NCI-H2227 treated with DMSO at 0.1 percent for 48 hours (cell line): ENCODE data around the gene ELFN2.
"Not testable (repeated sequence)": the region's sequence is repeated elsewhere in the genome, so short reads cannot be mapped to it uniquely, and the experiment has no call there.

Experiments
- DNase-seq: peaks from one replicate; lab custom pipeline; 2025; lab: John Stamatoyannopoulos, UW

Gene ELFN2

DNA sequence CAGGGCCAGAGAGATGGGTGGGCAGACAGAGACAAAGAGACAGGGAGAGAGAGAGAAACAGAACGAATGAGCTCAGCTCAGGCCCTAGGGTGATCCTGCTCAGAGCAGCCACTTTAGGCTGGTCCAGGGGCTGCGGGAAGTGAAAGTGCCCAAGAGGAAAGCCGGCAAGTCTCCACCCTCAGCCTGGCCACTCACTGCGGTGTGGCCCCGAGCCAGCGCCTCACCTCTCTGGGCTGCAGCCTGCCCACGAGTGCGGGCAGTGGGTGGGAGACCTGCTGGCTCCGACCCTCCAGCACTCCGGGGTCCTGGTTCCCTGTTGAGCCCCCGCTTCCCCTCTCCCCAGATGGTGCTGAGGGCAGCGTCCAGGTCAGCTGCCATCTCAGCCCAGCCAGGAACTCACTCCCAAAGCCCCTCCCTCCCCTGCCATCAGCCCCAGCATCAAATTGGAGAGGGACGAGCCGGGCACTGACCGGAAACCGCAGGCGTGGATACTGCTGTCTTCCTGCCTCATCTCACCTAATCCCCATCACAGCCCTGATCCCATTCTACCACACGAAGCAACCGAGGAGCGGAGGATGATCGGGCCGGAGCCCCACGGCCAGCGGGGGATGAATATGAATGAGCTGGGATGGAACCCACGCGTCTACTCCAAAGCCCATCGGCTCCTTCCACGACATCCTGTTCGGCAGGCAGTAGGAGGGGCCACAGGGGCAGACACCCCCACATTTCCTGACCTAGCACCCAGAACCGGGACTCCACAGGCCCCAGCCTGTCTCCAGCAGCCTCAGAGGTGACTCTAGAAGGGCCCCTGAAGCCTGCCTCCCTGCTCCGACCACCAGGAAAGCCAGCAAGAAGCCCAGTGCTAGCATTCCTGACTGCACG, 16.9 kb downstream of the ELFN2 start:
- no peak for DNase-seq

- no peak for DNase-seq
These were observed 17.7 kb downstream of the ELFN2 start for GRCh38 chr22:37409459-37410050.

GRCh38 chr22:37409031-37409430, 18.2 kb downstream of the ELFN2 start:
- no peak for DNase-seq

DNA sequence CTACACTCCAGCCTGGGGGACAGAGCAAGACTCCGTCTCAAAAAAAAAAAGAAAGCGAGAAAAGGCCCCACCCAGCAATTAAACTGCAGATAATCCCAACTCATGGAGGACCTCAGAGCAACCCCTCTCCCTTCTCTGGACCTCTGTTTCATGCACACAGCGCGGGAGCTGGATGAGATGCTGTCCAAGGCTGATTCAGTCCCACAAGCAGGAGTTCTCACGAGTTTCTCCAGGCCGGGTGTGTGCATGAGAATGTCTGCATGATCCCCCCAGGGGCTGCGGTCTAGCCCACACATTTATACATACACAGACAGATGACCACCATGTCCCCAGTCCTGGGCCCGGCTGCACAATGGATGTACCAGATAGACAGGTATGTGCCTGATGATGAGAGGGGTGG, 19.4 kb downstream of the ELFN2 start:
- DNase-seq = no peak

DNA sequence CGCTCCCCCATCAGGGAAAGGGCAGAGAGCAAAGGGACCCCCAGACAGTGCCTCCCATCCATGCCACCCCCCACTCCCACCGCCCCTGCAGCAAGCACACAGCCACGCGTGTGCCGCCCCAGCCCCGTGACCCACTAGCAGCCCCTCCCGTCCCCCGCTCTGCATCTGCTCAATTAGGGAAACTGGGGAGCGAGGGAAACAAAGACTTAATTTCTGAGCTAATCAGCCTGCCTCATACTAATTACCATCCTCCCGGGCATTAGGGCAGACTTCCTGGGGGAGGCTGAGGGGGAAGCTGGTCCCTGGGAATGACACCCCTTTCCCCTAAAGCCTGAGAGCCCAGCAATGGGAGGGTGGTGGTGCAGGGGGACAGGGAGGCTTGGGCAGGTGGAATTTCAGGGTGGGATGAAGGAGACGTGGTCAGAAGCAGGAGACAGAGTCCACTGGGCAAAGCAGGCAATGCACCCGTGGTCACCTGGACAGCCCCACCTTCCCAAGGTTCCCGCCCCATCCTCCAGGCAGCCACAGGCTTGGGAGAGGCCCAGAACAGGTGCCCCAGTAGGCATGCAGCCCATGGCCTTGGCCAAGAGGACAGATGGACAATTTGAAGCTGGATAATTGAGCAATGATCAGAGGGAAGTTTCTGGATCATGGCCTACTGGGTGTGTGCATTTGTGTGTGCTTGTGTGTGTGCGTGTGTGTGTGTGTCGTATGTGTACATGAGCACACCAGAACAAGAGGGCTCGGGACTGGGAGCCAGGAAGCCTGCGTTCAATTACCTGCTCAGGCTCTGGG, 20.6 kb downstream of the ELFN2 start:
- DNase-seq = no peak

DNA sequence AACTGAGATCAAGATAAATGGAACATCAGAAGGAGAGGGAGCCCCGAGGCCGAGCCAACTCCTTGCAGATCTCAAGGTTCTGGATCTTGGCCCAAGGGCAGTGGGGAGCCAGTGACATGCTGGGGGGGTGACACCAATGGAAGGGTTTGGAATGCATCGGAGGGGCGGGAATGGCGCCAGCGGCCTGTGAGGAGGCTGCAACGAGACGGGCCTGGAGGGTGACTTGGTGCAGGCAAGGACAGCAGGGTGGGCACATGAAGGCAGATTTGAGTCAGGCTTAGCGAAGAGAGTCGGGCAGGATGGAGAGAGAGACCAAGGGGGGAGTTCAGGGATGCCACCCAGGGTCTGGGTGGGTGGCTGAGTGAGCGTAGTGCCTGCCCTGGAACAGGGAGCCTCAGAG, 23.2 kb downstream of the ELFN2 start:
- no peak for DNase-seq

- no peak for DNase-seq
These were observed 23.9 kb downstream of the ELFN2 start for GRCh38 chr22:37403267-37403960.

GRCh38 chr22:37402184-37402506, 25.1 kb downstream of the ELFN2 start:
- no peak for DNase-seq

GRCh38 chr22:37401401-37402183, 25.7 kb downstream of the ELFN2 start:
- no peak for DNase-seq

- DNase-seq = no peak
These were observed 26.6 kb downstream of the ELFN2 start for GRCh38 chr22:37400719-37401118.

GRCh38 chr22:37399457-37399856, 27.8 kb downstream of the ELFN2 start:
- not testable (repeated sequence) for DNase-seq

DNA sequence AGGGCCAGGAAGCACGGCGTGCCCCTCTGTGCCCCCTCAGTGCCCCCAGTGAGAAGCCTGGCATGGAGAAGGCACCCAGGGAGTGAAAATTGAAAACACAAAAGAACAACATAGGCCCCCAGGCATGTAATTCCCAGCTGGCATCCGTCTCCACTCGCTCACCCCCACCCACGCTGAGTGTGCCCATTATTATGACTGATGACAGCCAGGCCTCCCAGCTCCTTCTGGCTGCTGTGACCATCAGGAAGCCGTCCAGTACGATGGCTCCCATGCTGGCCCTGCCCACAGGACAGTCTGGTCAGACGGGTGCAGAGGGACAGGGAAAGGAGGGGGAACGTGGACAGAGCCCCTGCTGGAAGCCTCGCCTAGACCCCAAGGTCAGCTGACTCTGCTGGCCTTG, 30.1 kb downstream of the ELFN2 start:
- no peak for DNase-seq

GRCh38 chr22:37396488-37397084, 30.7 kb downstream of the ELFN2 start:
- DNase-seq = no peak

- no peak for DNase-seq
These were observed 32.9 kb downstream of the ELFN2 start for GRCh38 chr22:37394341-37394740.

DNA sequence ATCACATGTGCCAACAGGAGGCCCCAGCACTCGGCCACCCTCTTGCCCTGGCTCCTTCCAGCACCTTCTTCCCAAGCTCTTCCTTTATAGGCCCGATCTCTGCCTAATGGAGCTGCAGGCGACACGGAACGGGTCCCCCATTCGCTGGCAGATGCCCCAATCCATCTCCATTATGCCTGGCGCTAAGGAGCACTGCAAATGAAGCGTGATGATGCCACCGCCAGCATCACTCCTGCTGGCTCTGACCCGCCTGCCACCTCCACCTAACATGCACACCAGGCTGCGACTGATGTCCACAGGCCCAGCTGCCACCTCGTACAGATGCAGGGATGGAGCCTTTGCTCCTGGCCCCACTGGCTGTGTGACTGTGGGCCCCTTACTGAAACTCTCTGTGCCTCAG, 33.5 kb downstream of the ELFN2 start:
- no peak for DNase-seq

DNA sequence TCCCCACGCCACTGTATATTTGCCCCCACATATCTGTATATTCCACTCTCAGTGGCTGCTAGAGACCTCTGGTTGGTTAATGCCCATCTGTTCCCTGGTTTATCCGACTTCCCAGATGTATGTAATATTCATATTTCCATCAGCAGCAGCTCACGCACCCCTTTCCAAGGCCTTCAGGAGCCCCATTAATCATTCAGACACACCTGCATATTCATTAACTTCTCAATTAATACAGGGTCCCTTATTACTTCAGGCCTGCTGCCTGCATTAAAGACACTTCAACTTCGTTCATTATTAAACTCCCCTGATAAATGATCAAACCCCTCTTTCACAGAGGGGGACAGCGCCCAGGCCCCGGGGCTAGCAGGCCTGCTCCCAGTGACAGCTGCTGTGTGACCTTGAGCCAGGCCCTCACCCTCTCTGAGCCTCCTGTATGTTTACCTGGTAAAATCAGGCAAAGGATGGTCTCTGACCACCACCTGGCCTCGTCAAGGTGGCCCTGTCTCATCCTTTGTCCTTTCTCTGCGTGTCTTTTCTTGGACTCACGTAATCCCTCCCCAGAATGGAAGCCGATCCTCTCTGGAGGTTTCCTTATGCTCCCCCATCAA, 34.5 kb downstream of the ELFN2 start:
- DNase-seq = no peak

DNA sequence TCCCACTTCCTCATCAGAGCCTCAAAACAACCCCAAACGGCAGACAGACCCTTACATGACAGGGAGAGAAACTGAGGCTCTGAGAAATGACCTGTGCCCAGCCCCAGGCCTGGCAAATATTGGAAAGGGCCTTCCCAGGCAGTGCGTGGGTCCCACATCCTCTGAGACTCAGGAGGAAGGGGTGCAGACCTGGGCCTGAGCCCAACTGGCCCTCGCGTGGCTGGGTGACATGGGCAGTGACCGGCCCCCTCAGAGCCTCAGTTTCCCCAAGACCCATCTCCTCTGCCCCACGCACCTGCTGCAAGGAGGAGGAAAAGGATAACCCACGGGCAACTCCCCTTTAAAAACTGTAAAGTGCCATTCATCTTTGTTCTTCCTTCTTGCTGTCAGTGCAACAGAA, 35.6 kb downstream of the ELFN2 start:
- no peak for DNase-seq

GRCh38 chr22:37390075-37390474, 37.2 kb downstream of the ELFN2 start:
- DNase-seq = no peak

- no peak for DNase-seq
These were observed 38.7 kb downstream of the ELFN2 start for GRCh38 chr22:37388538-37388937.

DNA sequence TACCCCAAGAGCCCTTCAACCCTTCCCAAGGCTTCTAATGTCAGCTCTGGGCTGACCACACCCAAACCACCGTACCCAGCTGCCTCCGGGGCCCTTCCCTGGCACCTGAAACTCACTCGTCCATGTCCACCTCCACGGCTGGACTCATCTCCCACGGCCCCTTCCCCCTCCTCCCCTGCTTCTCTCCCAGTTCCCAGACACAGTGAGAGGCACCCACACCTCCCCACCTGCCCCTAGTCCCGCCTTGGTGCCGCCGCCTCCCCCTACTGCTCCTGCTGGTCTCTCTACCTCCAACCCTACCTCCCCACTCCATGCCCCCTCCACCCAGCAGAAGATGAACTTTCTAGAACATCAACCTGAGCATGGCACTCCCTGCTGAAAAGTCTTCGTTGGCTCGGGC, 39.5 kb downstream of the ELFN2 start:
- no peak for DNase-seq

DNA sequence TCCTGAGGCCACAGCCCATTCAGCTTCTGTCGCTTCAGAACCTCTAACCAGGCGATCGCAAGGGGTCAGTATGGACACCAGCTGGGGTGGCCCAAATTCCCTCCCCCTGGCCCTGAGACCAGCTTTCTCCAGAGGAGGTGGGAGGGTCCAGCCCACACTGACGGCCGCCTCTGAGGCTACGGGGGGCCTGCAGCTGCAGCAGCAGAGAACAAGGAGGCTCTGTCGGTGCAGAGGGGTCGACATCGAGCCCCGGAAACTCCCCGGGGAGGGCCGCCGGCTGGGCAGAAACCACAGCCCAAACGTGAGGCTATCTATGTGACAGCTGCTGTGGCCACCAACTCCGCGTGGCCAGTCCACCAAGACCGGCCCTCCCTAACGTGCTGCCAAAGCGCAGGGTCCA, 40.8 kb downstream of the ELFN2 start:
- DNase-seq = no peak
